ENCODE measurements around the gene FBXL13. TPM values are rescaled to one million over a fixed set of nuclear protein-coding genes. Genes with fewer than 3 reads are reported as not detected.
"Not testable (repeated sequence)": the region's sequence is repeated elsewhere in the genome, so short reads cannot be mapped to it uniquely, and the experiment has no call there.

The FBXL13 gene
- total RNA-seq, 2 donors from 2014 or later, result 0.45 to 1.1 TPM

DNA sequence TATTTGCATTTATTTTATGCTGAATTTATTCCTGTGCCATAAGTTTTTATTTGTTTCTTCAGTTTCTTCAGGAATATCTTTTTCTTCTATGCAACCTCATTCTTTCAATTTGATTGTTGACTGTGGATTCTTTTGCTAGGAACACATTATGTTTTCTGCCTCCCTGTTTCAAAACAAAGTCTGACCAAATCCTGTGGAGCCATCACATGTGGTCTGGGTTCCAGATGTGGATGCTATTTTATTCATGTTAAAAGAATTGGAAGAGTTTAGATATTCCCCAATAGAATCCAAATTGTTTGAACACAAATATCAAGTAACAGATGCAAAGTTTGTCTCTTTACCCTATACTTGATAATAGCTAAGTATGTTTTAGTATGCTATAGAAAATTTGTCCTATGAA is 218.6 kb downstream of the FBXL13 start:
- no peaks in the 10 kb centered on the region for H3K36me3 Mint-ChIP-seq (ENCODE audit: low read depth)
- no peaks in the 10 kb centered on the region for H3K4me1 Mint-ChIP-seq
- no peak overlapping the region for H3K4me3 Mint-ChIP-seq
- H3K27ac Mint-ChIP-seq, result no peak overlapping the region
- H3K9me3 Mint-ChIP-seq, result peaks cover 11% of the 10 kb centered on the region
- H3K27me3 Mint-ChIP-seq, result no peaks in the 10 kb centered on the region
- ATAC-seq (replicated peaks), result no peak

DNA sequence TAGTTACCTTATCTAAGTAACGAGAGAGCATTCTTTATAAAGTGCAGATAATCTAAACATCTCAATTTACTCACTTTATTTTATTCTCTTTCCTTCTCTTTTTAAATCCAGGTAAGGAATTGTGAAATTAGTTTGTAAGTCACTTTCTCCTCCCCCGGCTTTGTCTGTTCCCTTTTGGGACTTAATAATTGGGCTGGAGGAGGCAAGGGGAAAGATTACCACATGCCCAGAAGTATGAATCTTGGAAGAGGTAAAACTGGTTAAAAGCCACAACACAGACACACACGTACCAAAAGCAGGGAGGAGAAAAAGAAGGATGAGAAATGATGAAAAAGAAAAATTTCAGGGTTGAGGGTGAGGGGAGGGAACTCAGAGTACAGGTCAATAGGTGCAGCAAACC is 225.1 kb downstream of the FBXL13 start:
- Mint-ChIP-seq H3K4me3 (no peak overlapping the region), H3K27me3 (no peaks in the 10 kb centered on the region), H3K27ac (no peak overlapping the region), H3K4me1 (no peaks in the 10 kb centered on the region), H3K36me3 (ENCODE audit: low read depth) (no peaks in the 10 kb centered on the region), H3K9me3 (peaks cover 11% of the 10 kb centered on the region)
- ATAC-seq (replicated peaks), result no peak

DNA sequence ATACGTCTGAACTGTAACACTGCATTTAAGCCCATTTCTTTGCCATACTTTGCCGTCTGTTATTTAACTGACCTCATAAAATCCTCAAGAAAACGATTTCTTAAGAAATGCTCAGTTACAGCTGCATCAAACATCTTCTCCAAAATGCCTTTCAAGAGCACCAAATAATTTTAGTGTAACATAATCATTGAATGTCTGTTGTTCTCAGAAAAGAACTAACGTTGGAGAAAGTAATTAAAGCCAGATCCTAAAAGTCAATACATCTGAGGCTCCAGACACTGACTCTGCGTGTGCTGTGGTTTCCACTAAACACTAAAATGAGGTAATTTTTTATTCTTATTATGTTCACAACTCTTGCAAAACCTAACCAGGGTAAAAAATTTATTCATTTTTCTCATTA is 225.5 kb downstream of the FBXL13 start:
- Mint-ChIP-seq H3K27ac (no peak overlapping the region), H3K4me1 (no peaks in the 10 kb centered on the region), H3K4me3 (no peak overlapping the region), H3K9me3 (peaks cover 11% of the 10 kb centered on the region), H3K27me3 (no peaks in the 10 kb centered on the region), H3K36me3 (ENCODE audit: low read depth) (no peaks in the 10 kb centered on the region)
- no peak for ATAC-seq (replicated peaks)

- no peak overlapping the region for H3K4me3 Mint-ChIP-seq
- H3K27ac Mint-ChIP-seq, result no peak overlapping the region
- H3K4me1 Mint-ChIP-seq, result no peaks in the 10 kb centered on the region
- no peaks in the 10 kb centered on the region for H3K9me3 Mint-ChIP-seq
- H3K36me3 Mint-ChIP-seq (ENCODE audit: low read depth), result no peaks in the 10 kb centered on the region
- ATAC-seq (replicated peaks), result no peak
- H3K27me3 Mint-ChIP-seq, result no peaks in the 10 kb centered on the region
Observed at GRCh38 chr7:102845346-102845745, 229.2 kb downstream of the FBXL13 start.

DNA sequence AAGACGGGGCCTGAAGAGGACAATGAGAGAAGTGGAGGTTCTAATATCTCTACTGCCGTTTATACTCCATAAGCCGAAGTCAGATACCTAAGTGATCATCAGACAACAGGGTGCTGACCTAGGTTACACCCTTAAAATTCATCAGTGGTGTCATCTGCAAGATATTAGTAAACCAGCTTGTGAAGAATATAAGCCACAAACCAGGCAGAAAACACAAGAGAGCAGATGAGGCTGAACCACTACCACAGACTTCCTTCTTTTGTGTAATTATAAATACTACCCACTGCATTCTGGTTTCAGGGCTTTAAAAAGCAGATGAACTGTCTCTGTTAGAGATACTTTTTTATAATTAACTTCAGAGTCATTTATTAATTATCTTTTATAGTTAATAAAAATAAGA is 230.7 kb downstream of the FBXL13 start:
- no peaks in the 10 kb centered on the region for H3K36me3 Mint-ChIP-seq (ENCODE audit: low read depth)
- H3K27ac Mint-ChIP-seq, result no peak overlapping the region
- H3K27me3 Mint-ChIP-seq, result no peaks in the 10 kb centered on the region
- peak; percentile 67 for ATAC-seq (replicated peaks)
- no peaks in the 10 kb centered on the region for H3K9me3 Mint-ChIP-seq
- H3K4me1 Mint-ChIP-seq, result no peaks in the 10 kb centered on the region
- H3K4me3 Mint-ChIP-seq, result no peak overlapping the region

GRCh38 chr7:102842284-102842683 is 232.3 kb downstream of the FBXL13 start:
- H3K4me3 Mint-ChIP-seq, result no peak overlapping the region

GRCh38 chr7:102841290-102841689 is 233.3 kb downstream of the FBXL13 start:
- H3K9me3 Mint-ChIP-seq, result no peaks in the 10 kb centered on the region
- no peaks in the 10 kb centered on the region for H3K4me1 Mint-ChIP-seq
- H3K27me3 Mint-ChIP-seq, result no peaks in the 10 kb centered on the region
- no peak overlapping the region for H3K4me3 Mint-ChIP-seq
- H3K36me3 Mint-ChIP-seq (ENCODE audit: low read depth), result peaks cover 6% of the 10 kb centered on the region
- no peak for ATAC-seq (replicated peaks)
- H3K27ac Mint-ChIP-seq, result no peak overlapping the region

More at GRCh38 chr7:102842284-102842683, 232.3 kb downstream of the FBXL13 start:
- no peaks in the 10 kb centered on the region for H3K9me3 Mint-ChIP-seq
- no peak overlapping the region for H3K27ac Mint-ChIP-seq
- H3K36me3 Mint-ChIP-seq (ENCODE audit: low read depth), result no peaks in the 10 kb centered on the region
- ATAC-seq (replicated peaks), result no peak
- H3K27me3 Mint-ChIP-seq, result no peaks in the 10 kb centered on the region
- no peaks in the 10 kb centered on the region for H3K4me1 Mint-ChIP-seq

DNA sequence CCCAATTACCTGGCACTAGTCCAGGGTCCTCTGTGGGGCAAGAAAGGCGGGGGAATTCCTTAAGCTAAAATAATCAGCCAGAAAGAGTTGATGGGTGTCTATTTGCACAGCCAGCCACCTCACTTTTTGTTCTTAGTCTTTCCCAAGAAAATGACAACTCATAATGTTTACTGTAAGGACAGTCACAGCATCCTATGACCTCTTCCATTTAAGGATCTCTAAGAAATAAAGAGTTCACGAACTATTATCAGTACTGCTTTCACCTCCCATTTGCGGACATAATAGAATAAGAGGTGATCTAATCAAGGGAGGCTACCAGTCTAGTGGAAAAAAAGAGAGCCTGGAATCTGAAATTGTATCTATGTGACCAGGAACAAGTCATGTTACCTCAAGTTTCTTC is 234.2 kb downstream of the FBXL13 start:
- Mint-ChIP-seq H3K4me1 (no peaks in the 10 kb centered on the region), H3K4me3 (no peak overlapping the region), H3K27ac (no peak overlapping the region), H3K27me3 (no peaks in the 10 kb centered on the region), H3K9me3 (no peaks in the 10 kb centered on the region), H3K36me3 (ENCODE audit: low read depth) (peaks cover 7% of the 10 kb centered on the region)
- no peak for ATAC-seq (replicated peaks)

- H3K27ac Mint-ChIP-seq; H3K9me3 Mint-ChIP-seq; H3K27me3 Mint-ChIP-seq; ATAC-seq (replicated peaks); H3K4me1 Mint-ChIP-seq; H3K36me3 Mint-ChIP-seq (ENCODE audit: low read depth); H3K4me3 Mint-ChIP-seq: not testable (repeated sequence)
Observed at GRCh38 chr7:102838572-102839101, 236.0 kb downstream of the FBXL13 start.

- peaks cover 5% of the 10 kb centered on the region for H3K4me1 Mint-ChIP-seq
- H3K4me3 Mint-ChIP-seq, result no peak overlapping the region
- no peak overlapping the region for H3K27ac Mint-ChIP-seq
- ATAC-seq (replicated peaks), result no peak
- H3K27me3 Mint-ChIP-seq, result no peaks in the 10 kb centered on the region
- no peaks in the 10 kb centered on the region for H3K9me3 Mint-ChIP-seq
- H3K36me3 Mint-ChIP-seq (ENCODE audit: low read depth), result peaks cover 7% of the 10 kb centered on the region
Observed at GRCh38 chr7:102837802-102838201, 236.8 kb downstream of the FBXL13 start.

DNA sequence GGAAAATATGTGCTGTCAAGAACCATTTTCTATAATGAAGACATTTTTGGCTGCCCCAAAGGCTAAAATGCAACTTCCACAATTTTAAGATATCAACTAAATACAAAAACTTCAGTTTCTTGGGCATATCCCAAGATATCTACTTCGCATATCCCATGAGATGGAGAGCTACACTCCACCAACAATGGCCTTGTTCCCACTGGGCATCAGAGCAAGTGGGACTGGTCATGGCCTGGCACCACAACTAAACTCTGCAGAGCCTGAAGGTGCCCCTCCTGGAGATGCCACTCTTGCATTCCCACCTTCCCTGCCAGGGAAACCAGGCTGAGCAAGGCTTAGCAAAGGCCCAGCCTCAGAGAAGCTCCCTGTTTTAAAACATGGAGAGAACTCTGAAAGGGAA is 237.6 kb downstream of the FBXL13 start:
- no peaks in the 10 kb centered on the region for H3K9me3 Mint-ChIP-seq
- no peak for ATAC-seq (replicated peaks)
- H3K27ac Mint-ChIP-seq, result no peak overlapping the region
- peaks cover 7% of the 10 kb centered on the region for H3K36me3 Mint-ChIP-seq (ENCODE audit: low read depth)
- H3K4me1 Mint-ChIP-seq, result peaks cover 5% of the 10 kb centered on the region
- H3K27me3 Mint-ChIP-seq, result no peaks in the 10 kb centered on the region
- H3K4me3 Mint-ChIP-seq, result no peak overlapping the region

GRCh38 chr7:102836191-102836919 is 238.2 kb downstream of the FBXL13 start:
- no peak overlapping the region for H3K4me3 Mint-ChIP-seq
- H3K27ac Mint-ChIP-seq, result peak overlapping the region; percentile 65
- no peaks in the 10 kb centered on the region for H3K27me3 Mint-ChIP-seq
- H3K4me1 Mint-ChIP-seq, result peaks cover 5% of the 10 kb centered on the region
- H3K36me3 Mint-ChIP-seq (ENCODE audit: low read depth), result peaks cover 7% of the 10 kb centered on the region
- H3K9me3 Mint-ChIP-seq, result no peaks in the 10 kb centered on the region
- no peak for ATAC-seq (replicated peaks)

DNA sequence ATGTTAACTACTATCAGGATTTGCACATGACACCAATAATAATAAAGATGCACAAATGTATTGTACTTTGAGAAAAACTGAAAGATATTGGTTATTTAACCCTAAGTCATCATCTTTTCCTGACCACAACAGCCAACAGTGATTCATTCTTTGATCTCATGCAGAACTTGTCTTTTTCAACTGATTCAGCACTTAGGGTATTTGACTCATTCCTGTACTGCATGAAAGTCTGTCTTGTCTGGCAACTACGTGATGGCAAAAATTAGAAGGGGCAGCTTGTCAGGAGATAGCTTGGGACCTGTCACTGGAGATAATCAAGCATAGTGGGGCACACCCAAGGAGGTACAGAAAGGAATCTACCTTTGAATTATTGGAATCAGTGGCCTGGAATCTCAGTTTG is 239.6 kb downstream of the FBXL13 start:
- Mint-ChIP-seq H3K9me3 (no peaks in the 10 kb centered on the region), H3K27ac (peak overlapping the region; percentile 62), H3K4me3 (peak overlapping the region; percentile 5), H3K4me1 (peaks cover 5% of the 10 kb centered on the region), H3K27me3 (no peaks in the 10 kb centered on the region), H3K36me3 (ENCODE audit: low read depth) (peaks cover 16% of the 10 kb centered on the region)
- ATAC-seq (replicated peaks), result peak; percentile 97

GRCh38 chr7:102834466-102834865 is 240.1 kb downstream of the FBXL13 start:
- peaks cover 21% of the 10 kb centered on the region for H3K36me3 Mint-ChIP-seq (ENCODE audit: low read depth)
- ATAC-seq (replicated peaks), result peak; percentile 11
- no peaks in the 10 kb centered on the region for H3K27me3 Mint-ChIP-seq
- H3K9me3 Mint-ChIP-seq, result no peaks in the 10 kb centered on the region
- no peak overlapping the region for H3K4me3 Mint-ChIP-seq
- H3K27ac Mint-ChIP-seq, result no peak overlapping the region
- H3K4me1 Mint-ChIP-seq, result peaks cover 5% of the 10 kb centered on the region

DNA sequence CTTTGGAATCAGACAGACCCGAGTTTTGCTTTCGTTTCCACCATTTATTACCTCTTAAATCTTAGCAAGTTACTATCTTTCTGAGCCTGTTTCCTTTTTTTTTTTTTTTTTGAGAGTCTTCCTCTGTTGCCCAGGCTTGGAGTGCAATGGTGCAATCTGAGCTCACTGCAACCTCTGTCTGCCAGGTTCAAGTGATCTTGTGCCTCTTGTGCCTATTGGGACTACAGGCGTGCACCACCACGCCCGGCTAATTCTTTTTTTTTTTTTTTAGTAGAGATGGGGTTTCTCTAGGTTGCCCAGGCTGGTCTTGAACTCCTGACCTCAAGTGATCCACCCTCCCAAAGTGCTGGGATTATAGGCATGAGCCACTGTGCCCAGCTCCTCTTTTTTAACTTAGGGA is 241.3 kb downstream of the FBXL13 start:
- no peak for ATAC-seq (replicated peaks)
- no peak overlapping the region for H3K4me3 Mint-ChIP-seq
- H3K4me1 Mint-ChIP-seq, result peaks cover 5% of the 10 kb centered on the region
- H3K27me3 Mint-ChIP-seq, result no peaks in the 10 kb centered on the region
- H3K9me3 Mint-ChIP-seq, result no peaks in the 10 kb centered on the region
- H3K36me3 Mint-ChIP-seq (ENCODE audit: low read depth), result peaks cover 29% of the 10 kb centered on the region
- H3K27ac Mint-ChIP-seq, result no peak overlapping the region
